SH-SY5Y (cell line): ENCODE data around the gene PSMB5.

Experiments used
- GATA2 ChIP-seq: IDR thresholded peaks from 2 replicates; pipeline ENCODE4 v1.6.1; 2011; ENCODE audit warnings: mild to moderate bottlenecking, low read depth, low read length
- GATA3 ChIP-seq: IDR thresholded peaks from 2 replicates; pipeline ENCODE4 v1.6.1; 2011; ENCODE audit warnings: low read depth, mild to moderate bottlenecking, low read length, moderate library complexity

DNA sequence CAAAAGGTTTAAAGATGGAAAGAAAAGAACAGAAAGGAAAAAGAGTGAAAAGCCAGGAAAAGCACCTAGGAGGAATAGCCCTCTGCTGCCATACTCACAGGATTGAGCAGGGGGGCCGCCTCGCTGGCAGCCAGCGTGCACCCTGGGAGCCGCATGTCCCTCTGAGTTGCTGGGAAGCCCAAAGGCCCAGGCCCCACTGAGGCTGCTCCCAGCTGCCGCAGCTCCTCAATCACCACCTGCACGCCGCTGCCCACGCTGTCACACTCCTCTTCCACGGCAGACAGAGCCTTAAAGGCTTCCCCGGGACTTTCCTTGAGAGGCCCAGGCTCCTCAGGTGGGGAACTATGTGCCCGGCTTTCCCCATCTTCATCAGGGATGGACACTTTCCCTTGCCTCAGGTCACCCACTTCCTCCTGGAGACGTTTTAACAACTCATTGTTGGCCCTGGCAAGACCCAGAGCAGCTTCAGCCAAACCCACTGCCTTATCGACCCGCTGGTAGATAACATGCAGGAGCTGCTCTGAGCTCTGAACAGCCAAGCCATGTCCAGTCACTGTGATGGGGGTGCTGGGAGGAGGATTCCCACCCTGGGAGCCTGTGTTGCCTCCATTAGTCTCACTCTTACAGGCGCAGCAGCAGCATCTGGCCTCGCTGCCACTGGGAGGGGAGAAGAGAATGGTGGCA lies 36.2 kb downstream of the PSMB5 start:
- no peak for TF ChIP-seq GATA2
- TF ChIP-seq GATA3 = no peak
